ENCODE data around the gene MSL3.

MSL3 gene

GRCh38 chrX:11766487-11766886 is 8.4 kb downstream of the MSL3 start:
- Mint-ChIP-seq H3K36me3 (ENCODE audit: insufficient read depth) (peaks cover 64% of the 10 kb centered on the region), H3K9me3 (no peaks in the 10 kb centered on the region), H3K27ac (ENCODE audit: low read depth) (peak overlapping the region; percentile 49), H3K4me3 (peak overlapping the region; percentile 71), H3K4me1 (peaks cover 36% of the 10 kb centered on the region), H3K27me3 (no peaks in the 10 kb centered on the region)
- ATAC-seq (replicated peaks; ENCODE audit: extremely low read depth, poor library complexity, severe bottlenecking): no peak
- DNase-seq (ENCODE audit: low spot score in 2 of 2): no peak

- Mint-ChIP-seq H3K27me3 (no peaks in the 10 kb centered on the region), H3K36me3 (ENCODE audit: insufficient read depth) (peaks cover 56% of the 10 kb centered on the region), H3K27ac (ENCODE audit: low read depth) (peak overlapping the region; percentile 53), H3K9me3 (no peaks in the 10 kb centered on the region), H3K4me1 (peaks cover 32% of the 10 kb centered on the region), H3K4me3 (no peak overlapping the region)
- ATAC-seq (replicated peaks; ENCODE audit: extremely low read depth, poor library complexity, severe bottlenecking) (no peak), DNase-seq (ENCODE audit: low spot score in 2 of 2) (no peak)
These were observed 10.0 kb downstream of the MSL3 start for GRCh38 chrX:11768039-11768438.

GRCh38 chrX:11770320-11770719 is 12.3 kb downstream of the MSL3 start:
- peak in 1 of 2 donors; percentile 30 for DNase-seq (ENCODE audit: low spot score in 2 of 2)
- Mint-ChIP-seq H3K4me3 (no peak overlapping the region), H3K27me3 (no peaks in the 10 kb centered on the region), H3K9me3 (no peaks in the 10 kb centered on the region), H3K27ac (ENCODE audit: low read depth) (no peak overlapping the region), H3K36me3 (ENCODE audit: insufficient read depth) (peaks cover 56% of the 10 kb centered on the region), H3K4me1 (peaks cover 13% of the 10 kb centered on the region)
- ATAC-seq (replicated peaks; ENCODE audit: extremely low read depth, poor library complexity, severe bottlenecking): peak; percentile 72

- no peaks in the 10 kb centered on the region for H3K27me3 Mint-ChIP-seq
- no peak overlapping the region for H3K4me3 Mint-ChIP-seq
- no peaks in the 10 kb centered on the region for H3K9me3 Mint-ChIP-seq
- H3K36me3 Mint-ChIP-seq (ENCODE audit: insufficient read depth): peaks cover 22% of the 10 kb centered on the region
- no peaks in the 10 kb centered on the region for H3K4me1 Mint-ChIP-seq
- ATAC-seq (replicated peaks; ENCODE audit: extremely low read depth, poor library complexity, severe bottlenecking) (no peak), DNase-seq (ENCODE audit: low spot score in 2 of 2) (no peak)
- H3K27ac Mint-ChIP-seq (ENCODE audit: low read depth): no peak overlapping the region
These were observed 20.2 kb downstream of the MSL3 start for GRCh38 chrX:11778230-11778629.

- Mint-ChIP-seq H3K4me1 (no peaks in the 10 kb centered on the region), H3K4me3 (no peak overlapping the region), H3K9me3 (no peaks in the 10 kb centered on the region), H3K36me3 (ENCODE audit: insufficient read depth) (peaks cover 3% of the 10 kb centered on the region), H3K27ac (ENCODE audit: low read depth) (no peak overlapping the region), H3K27me3 (no peaks in the 10 kb centered on the region)
- DNase-seq (ENCODE audit: low spot score in 2 of 2) (no peak), ATAC-seq (replicated peaks; ENCODE audit: extremely low read depth, poor library complexity, severe bottlenecking) (no peak)
These were observed 23.1 kb downstream of the MSL3 start for GRCh38 chrX:11781133-11781532.

- Mint-ChIP-seq H3K4me1 (no peaks in the 10 kb centered on the region), H3K27ac (ENCODE audit: low read depth) (no peak overlapping the region), H3K9me3 (no peaks in the 10 kb centered on the region), H3K4me3 (no peak overlapping the region), H3K27me3 (no peaks in the 10 kb centered on the region), H3K36me3 (ENCODE audit: insufficient read depth) (peaks cover 1% of the 10 kb centered on the region)
- no peak for DNase-seq (ENCODE audit: low spot score in 2 of 2)
- no peak for ATAC-seq (replicated peaks; ENCODE audit: extremely low read depth, poor library complexity, severe bottlenecking)
These were observed 23.8 kb downstream of the MSL3 start for GRCh38 chrX:11781734-11782370.

GRCh38 chrX:11784543-11784942 is 26.5 kb downstream of the MSL3 start:
- Mint-ChIP-seq H3K36me3 (ENCODE audit: insufficient read depth) (no peaks in the 10 kb centered on the region), H3K4me3 (no peak overlapping the region), H3K27me3 (no peaks in the 10 kb centered on the region), H3K27ac (ENCODE audit: low read depth) (no peak overlapping the region), H3K4me1 (peaks cover 5% of the 10 kb centered on the region), H3K9me3 (no peaks in the 10 kb centered on the region)
- ATAC-seq (replicated peaks; ENCODE audit: extremely low read depth, poor library complexity, severe bottlenecking): no peak
- DNase-seq (ENCODE audit: low spot score in 2 of 2): no peak

- H3K27me3 Mint-ChIP-seq: no peaks in the 10 kb centered on the region
- no peaks in the 10 kb centered on the region for H3K36me3 Mint-ChIP-seq (ENCODE audit: insufficient read depth)
- no peak overlapping the region for H3K27ac Mint-ChIP-seq (ENCODE audit: low read depth)
- ATAC-seq (replicated peaks; ENCODE audit: extremely low read depth, poor library complexity, severe bottlenecking) (peak; percentile 65), DNase-seq (ENCODE audit: low spot score in 2 of 2) (no peak)
- H3K4me1 Mint-ChIP-seq: peaks cover 5% of the 10 kb centered on the region
- H3K4me3 Mint-ChIP-seq: peak overlapping the region; percentile 46
- H3K9me3 Mint-ChIP-seq: no peaks in the 10 kb centered on the region
These were observed 28.8 kb downstream of the MSL3 start for GRCh38 chrX:11786862-11787261.

- no peaks in the 10 kb centered on the region for H3K36me3 Mint-ChIP-seq (ENCODE audit: insufficient read depth)
- H3K27me3 Mint-ChIP-seq: no peaks in the 10 kb centered on the region
These were observed 29.5 kb downstream of the MSL3 start for GRCh38 chrX:11787564-11787963.

GRCh38 chrX:11789809-11790208 is 31.8 kb downstream of the MSL3 start:
- Mint-ChIP-seq H3K9me3 (no peaks in the 10 kb centered on the region), H3K36me3 (ENCODE audit: insufficient read depth) (peaks cover 6% of the 10 kb centered on the region), H3K4me1 (peaks cover 21% of the 10 kb centered on the region), H3K27me3 (no peaks in the 10 kb centered on the region), H3K27ac (ENCODE audit: low read depth) (no peak overlapping the region), H3K4me3 (no peak overlapping the region)
- DNase-seq (ENCODE audit: low spot score in 2 of 2): no peak
- ATAC-seq (replicated peaks; ENCODE audit: extremely low read depth, poor library complexity, severe bottlenecking): no peak

More at GRCh38 chrX:11787564-11787963, 29.5 kb downstream of the MSL3 start:
- peak overlapping the region; percentile 46 for H3K4me3 Mint-ChIP-seq
- no peak overlapping the region for H3K27ac Mint-ChIP-seq (ENCODE audit: low read depth)
- DNase-seq (ENCODE audit: low spot score in 2 of 2) (peak; percentile 33 to 48), ATAC-seq (replicated peaks; ENCODE audit: extremely low read depth, poor library complexity, severe bottlenecking) (peak; percentile 71)
- peaks cover 6% of the 10 kb centered on the region for H3K4me1 Mint-ChIP-seq
- no peaks in the 10 kb centered on the region for H3K9me3 Mint-ChIP-seq

- no peak for DNase-seq (ENCODE audit: low spot score in 2 of 2)
- peaks cover 6% of the 10 kb centered on the region for H3K36me3 Mint-ChIP-seq (ENCODE audit: insufficient read depth)
- H3K27ac Mint-ChIP-seq (ENCODE audit: low read depth): no peak overlapping the region
- ATAC-seq (replicated peaks; ENCODE audit: extremely low read depth, poor library complexity, severe bottlenecking): no peak
- H3K4me1 Mint-ChIP-seq: peaks cover 21% of the 10 kb centered on the region
- no peak overlapping the region for H3K4me3 Mint-ChIP-seq
- no peaks in the 10 kb centered on the region for H3K9me3 Mint-ChIP-seq
- no peaks in the 10 kb centered on the region for H3K27me3 Mint-ChIP-seq
These were observed 33.1 kb downstream of the MSL3 start for GRCh38 chrX:11791090-11791489.

- H3K4me3 Mint-ChIP-seq: no peak overlapping the region
- ATAC-seq (replicated peaks; ENCODE audit: extremely low read depth, poor library complexity, severe bottlenecking) (no peak), DNase-seq (ENCODE audit: low spot score in 2 of 2) (no peak)
- peaks cover 6% of the 10 kb centered on the region for H3K36me3 Mint-ChIP-seq (ENCODE audit: insufficient read depth)
- no peak overlapping the region for H3K27ac Mint-ChIP-seq (ENCODE audit: low read depth)
- H3K27me3 Mint-ChIP-seq: no peaks in the 10 kb centered on the region
- H3K4me1 Mint-ChIP-seq: peaks cover 21% of the 10 kb centered on the region
- H3K9me3 Mint-ChIP-seq: no peaks in the 10 kb centered on the region
These were observed 33.5 kb downstream of the MSL3 start for GRCh38 chrX:11791537-11791936.

GRCh38 chrX:11792461-11793421 is 34.7 kb downstream of the MSL3 start:
- peak overlapping the region; percentile 71 for H3K27ac Mint-ChIP-seq (ENCODE audit: low read depth)

More at GRCh38 chrX:11792461-11793421, 34.7 kb downstream of the MSL3 start:
- Mint-ChIP-seq H3K4me1 (peaks cover 18% of the 10 kb centered on the region), H3K9me3 (no peaks in the 10 kb centered on the region), H3K4me3 (peak overlapping the region; percentile 37), H3K27me3 (no peaks in the 10 kb centered on the region), H3K36me3 (ENCODE audit: insufficient read depth) (peaks cover 6% of the 10 kb centered on the region)
- peak; percentile 95 for ATAC-seq (replicated peaks; ENCODE audit: extremely low read depth, poor library complexity, severe bottlenecking)
- DNase-seq (ENCODE audit: low spot score in 2 of 2): peak in 1 of 2 donors; percentile 31

Data from central memory CD8-positive, alpha-beta T cell (primary cell).